HepG2 (cell line): ENCODE measurements around the gene PLA2G4A. TPM values are rescaled to one million over a fixed set of nuclear protein-coding genes. Genes with fewer than 3 reads are reported as not detected.

Source experiments
- ATAC-seq: fragments of 200-7000 bp; cut with Tn5 transposase; 3 replicates; pipeline ENCODE4 v1.9.1; 2020; ENCODE audit warnings: mild to moderate bottlenecking, moderate library complexity
- Bru-seq: library from RNA; stranded (reverse); fragments of 400-500 nt; gene quantifications from one replicate; lab custom pipeline; 2021; lab: Mats Ljungman, UMichigan
- BruChase-seq, 2 experiments: library from RNA; stranded (reverse); fragments of 400-500 nt; gene quantifications; one replicate each; lab custom pipeline; 2021; lab: Mats Ljungman, UMichigan
- BruUV-seq: library from RNA; stranded (reverse); fragments of 400-500 nt; replicated peaks from 2 replicates; lab custom pipeline; 2021; lab: Mats Ljungman, UMichigan
- CTCF ChIA-PET: fragments of 300-600 bp; formaldehyde crosslinking; extraction: SDS; loops from one replicate; lab custom pipeline; 2021; ENCODE audit warnings: low total read pairs, inconsistent platforms, low intra/inter-chr PET ratio; lab: Yijun Ruan, JAX
- POLR2A ChIA-PET: fragments of 350-600 bp; sonication (Branson Sonifier 250); formaldehyde crosslinking; loops from one replicate; lab custom pipeline; 2020; ENCODE audit warnings: antibody characterized with exemption, inconsistent platforms; lab: Yijun Ruan, JAX
- DNase-seq: peaks from one replicate; pipeline ENCODE4 v3.0.0-alpha.2; 2015; ENCODE audit warnings: low spot score
- FAIRE-seq: peaks from 3 replicates; lab custom pipeline; 2011; peaks lifted over from hg19 to GRCh38; lab: Jason Lieb, UNC
- H2AFZ ChIP-seq: one replicate; pipeline ENCODE4 v1.6.1; 2011; ENCODE audit warnings: low read length, inconsistent platforms
- H3K27ac ChIP-seq: fragments of 300-600 bp; 3 replicates; pipeline ENCODE4 v1.8.0; 2011; ENCODE audit warnings: mixed run types, mild to moderate bottlenecking, mixed read lengths, low read length, inconsistent platforms; ENCODE audit not compliant: insufficient read depth; ENCODE audit errors: extremely low read length
- H3K27me3 ChIP-seq, 2 experiments: fragments of 200-600 bp in 1 of 2; 2 replicates in 1 of 2; 3 replicates in 1 of 2; pipeline versions ENCODE4 v1.6.0 to v1.8.0; 2011; ENCODE audit warnings: low read length in 2 of 2, mild to moderate bottlenecking in 2 of 2, moderate library complexity in 2 of 2, inconsistent platforms in 1 of 2; ENCODE audit not compliant: insufficient read depth in 2 of 2, control insufficient read depth in 1 of 2
- H3K36me3 ChIP-seq, 2 experiments: fragments of 200-600 bp in 1 of 2; replicated peaks in 1 of 2; 2 replicates in 1 of 2; 3 replicates in 1 of 2; pipeline versions ENCODE4 v1.5.1 to v1.8.0; 2011; ENCODE audit warnings: low read length in 2 of 2, inconsistent platforms in 1 of 2; ENCODE audit not compliant: insufficient read depth in 2 of 2, control insufficient read depth in 1 of 2
- H3K4me1 ChIP-seq: 2 replicates; pipeline ENCODE4 v1.5.1; 2012; ENCODE audit warnings: low read length, inconsistent platforms; ENCODE audit not compliant: insufficient read depth
- H3K4me2 ChIP-seq: 2 replicates; pipeline ENCODE4 v1.6.0; 2011; ENCODE audit warnings: low read depth, low read length, inconsistent platforms
- H3K4me3 ChIP-seq, 3 experiments: fragments of 200-600 bp in 1 of 3; sonication (generic), shearing (Covaris generic) in 1 of 3; replicated peaks in 1 of 3; 2 replicates each; pipeline ENCODE4 v1.5.1; 2011 to 2016; ENCODE audit warnings: low read length in 3 of 3, inconsistent platforms in 2 of 3, low read depth in 2 of 3, mild to moderate bottlenecking in 2 of 3, control low read depth in 1 of 3, mixed read lengths in 1 of 3; ENCODE audit not compliant: insufficient read depth in 1 of 3
- H3K79me2 ChIP-seq: one replicate; pipeline ENCODE4 v1.6.1; 2011; ENCODE audit warnings: low read length, inconsistent platforms; ENCODE audit not compliant: insufficient read depth
- H3K9ac ChIP-seq: 2 replicates; pipeline ENCODE4 v1.6.0; 2011; ENCODE audit warnings: mild to moderate bottlenecking, low read depth, low read length, inconsistent platforms; ENCODE audit not compliant: insufficient read depth
- H3K9me3 ChIP-seq: 2 replicates; pipeline ENCODE4 v1.5.1; 2012; ENCODE audit warnings: mild to moderate bottlenecking, low read length
- H4K20me1 ChIP-seq: 2 replicates; pipeline ENCODE4 v1.6.0; 2011; ENCODE audit warnings: inconsistent platforms, mild to moderate bottlenecking, low read length, moderate library complexity; ENCODE audit not compliant: insufficient read depth
- FOXA3 ChIP-seq: IDR thresholded peaks from 2 replicates; pipeline ENCODE4 v1.6.1; 2016; ENCODE audit warnings: missing genetic modification reagents, missing compliant biosample characterization
- HOXA5 ChIP-seq: sonication (generic); formaldehyde crosslinking; IDR thresholded peaks from 2 replicates; pipeline ENCODE4 v1.4.0; 2020; ENCODE audit warnings: missing genetic modification reagents
- IRF1 ChIP-seq: sonication (generic); formaldehyde crosslinking; IDR thresholded peaks from 2 replicates; pipeline ENCODE4 v1.4.0; 2020; ENCODE audit warnings: low read depth, mild to moderate bottlenecking, missing genetic modification reagents
- KLF12 ChIP-seq: sonication (generic); formaldehyde crosslinking; IDR thresholded peaks from 2 replicates; pipeline ENCODE4 v1.4.0; 2020; ENCODE audit warnings: missing genetic modification reagents, borderline replicate concordance
- MTF2 ChIP-seq: sonication (generic); formaldehyde crosslinking; IDR thresholded peaks from 2 replicates; pipeline ENCODE4 v1.5.0; 2020; ENCODE audit warnings: missing genetic modification reagents, borderline replicate concordance
- SNRNP70 ChIP-seq: fragments of 200-400 bp; formaldehyde crosslinking; IDR thresholded peaks from 2 replicates; pipeline ENCODE4 v1.6.1; 2017; ENCODE audit warnings: mild to moderate bottlenecking, low read depth, low read length, moderate library complexity
- SYNCRIP ChIP-seq: fragments of 200-400 bp; formaldehyde crosslinking; IDR thresholded peaks from 2 replicates; pipeline ENCODE4 v1.6.1; 2018; ENCODE audit warnings: mild to moderate bottlenecking, low read depth, low read length; ENCODE audit not compliant: insufficient read depth
- THYN1 ChIP-seq: sonication (generic); formaldehyde crosslinking; IDR thresholded peaks from 2 replicates; pipeline ENCODE4 v1.8.1; 2023; ENCODE audit warnings: low read depth, mild to moderate bottlenecking, moderate library complexity, missing genetic modification reagents, borderline replicate concordance
- ZMAT3 ChIP-seq: sonication (generic); formaldehyde crosslinking; conservative IDR thresholded peaks from 2 replicates; pipeline ENCODE4 v1.7.0; 2021; ENCODE audit warnings: missing genetic modification reagents
- ZNF136 ChIP-seq: sonication (generic); formaldehyde crosslinking; IDR thresholded peaks from 2 replicates; pipeline ENCODE4 v1.8.1; 2022; ENCODE audit warnings: low read depth, mild to moderate bottlenecking, moderate library complexity, missing genetic modification reagents
- ZNF24 ChIP-seq: fragments of 450-650 bp; IDR thresholded peaks from 2 replicates; pipeline ENCODE4 v1.6.1; 2017; ENCODE audit warnings: antibody characterized with exemption, mild to moderate bottlenecking
- ZNF326 ChIP-seq: sonication (generic); formaldehyde crosslinking; IDR thresholded peaks from 2 replicates; pipeline ENCODE4 v1.4.0; 2020; ENCODE audit warnings: missing genetic modification reagents, borderline replicate concordance
- ZNF34 ChIP-seq: sonication (generic); formaldehyde crosslinking; IDR thresholded peaks from 2 replicates; pipeline ENCODE4 v1.4.0; 2020; ENCODE audit warnings: mild to moderate bottlenecking, missing genetic modification reagents, borderline replicate concordance
- ZNF354B ChIP-seq: sonication (generic); formaldehyde crosslinking; IDR thresholded peaks from 2 replicates; pipeline ENCODE4 v1.8.0; 2022; ENCODE audit warnings: mild to moderate bottlenecking, missing genetic modification reagents
- ZNF841 ChIP-seq: sonication (generic); formaldehyde crosslinking; IDR thresholded peaks from 2 replicates; pipeline ENCODE4 v1.8.1; 2023; ENCODE audit warnings: missing genetic modification reagents, borderline replicate concordance
- WGBS: methylation state at CpG from one replicate; pipeline ENCODE4 v1.1.6; 2017; ENCODE audit warnings: low lambda C conversion rate; 5-methylcytosine and 5-hydroxymethylcytosine counted together
- in situ Hi-C: cut with HindIII; loops from 2 replicates; pipeline ENCODE4 v1.10.0; 2017; ENCODE audit warnings: low pct_unique_long_range_greater_than_20kb; ENCODE audit not compliant: extremely low pct_ligation_motif_present
- intact Hi-C: fragments of 100-400 bp; cut with micrococcal nuclease; formaldehyde crosslinking; loops from one replicate; pipeline ENCODE4 v1.10.0; 2022; ENCODE audit not compliant: unreplicated experiment
- long read RNA-seq, 2 experiments: library from RNA in 1 of 2; library from polyadenylated mRNA in 1 of 2; stranded (forward) in 1 of 2; unstranded in 1 of 2; transcript quantifications; one replicate each; pipeline ENCODE4 v2.0.0, GENCODE V29; 2019 to 2022
- polyA minus RNA-seq, 3 experiments: library from RNA; depleted of rRNA, polyadenylated mRNA; stranded (reverse); fragments of >200 nt; gene quantifications; 2 replicates each; pipeline ENCODE4 v1.2.3, GENCODE V29; 2011; ENCODE audit warnings: low replicate concordance in 1 of 3
- polyA plus RNA-seq, 8 experiments: library from polyadenylated mRNA; depleted of rRNA in 3 of 8; stranded (reverse) in 7 of 8; unstranded in 1 of 8; fragments of >200 nt; fragmentation: Illumina TruSeq in 4 of 8; extraction: Trizol in 4 of 8; gene quantifications; 2 replicates each; pipeline versions ENCODE4 v1.2.1 to v1.2.3, GENCODE V29; 2011 to 2016; ENCODE audit warnings: low read depth in 4 of 8, missing spikeins in 1 of 8, mixed read lengths in 1 of 8; ENCODE audit not compliant: insufficient read depth in 1 of 8
- total RNA-seq, 5 experiments: library from RNA; depleted of rRNA; stranded (reverse); fragments of >200 nt; fragmentation: Illumina TruSeq; extraction: Trizol; gene quantifications; 2 replicates each; pipeline ENCODE4 v1.2.3, GENCODE V29; 2016; ENCODE audit warnings: low read depth in 1 of 5

PLA2G4A gene
- total RNA-seq (2016; rRNA removed; fragmentation: Illumina TruSeq; extraction: Trizol) (not detected in 2 replicates), polyA plus RNA-seq (2011; rRNA removed) (not detected in 2 replicates), polyA minus RNA-seq (2011; rRNA and poly(A)+ RNA removed; ENCODE audit: low replicate concordance) (28.7 TPM in 1 of 2 replicates, not detected in the other), Bru-seq, nascent RNA (percentile 1 among the genes with signal in this experiment), BruChase-seq, experiment 1, labeled RNA remaining after a 6-hour chase (not detected), BruChase-seq, experiment 2, labeled RNA remaining after a 2-hour chase (percentile 1 among the genes with signal in this experiment)
- not detected in 2 replicates for total RNA-seq (2016; cell fraction: cytosol; rRNA removed; fragmentation: Illumina TruSeq; extraction: Trizol; ENCODE audit: low read depth)
- not detected in 2 replicates for total RNA-seq (2016; cell fraction: insoluble cytoplasmic fraction; rRNA removed; fragmentation: Illumina TruSeq; extraction: Trizol)
- not detected in 2 replicates for total RNA-seq (2016; cell fraction: membrane; rRNA removed; fragmentation: Illumina TruSeq; extraction: Trizol)
- not detected in 2 replicates for total RNA-seq (2016; cell fraction: nucleus; rRNA removed; fragmentation: Illumina TruSeq; extraction: Trizol)
- 0.03 TPM in 1 of 2 replicates, not detected in the other for polyA plus RNA-seq (2011; cell fraction: cytosol; rRNA removed)
- polyA plus RNA-seq (2011; cell fraction: nucleus; rRNA removed), result not detected in 2 replicates
- polyA plus RNA-seq (2012), result not detected in 2 replicates
- not detected in 2 replicates for polyA plus RNA-seq (2016; cell fraction: cytosol; fragmentation: Illumina TruSeq; extraction: Trizol; ENCODE audit: low read depth)
- polyA plus RNA-seq (2016; cell fraction: insoluble cytoplasmic fraction; fragmentation: Illumina TruSeq; extraction: Trizol; ENCODE audit: low read depth), result not detected in 2 replicates
- polyA plus RNA-seq (2016; cell fraction: membrane; fragmentation: Illumina TruSeq; extraction: Trizol; ENCODE audit: low read depth), result not detected in 2 replicates
- not detected in 2 replicates for polyA plus RNA-seq (2016; cell fraction: nucleus; fragmentation: Illumina TruSeq; extraction: Trizol; ENCODE audit: insufficient read depth, low read depth)
- not detected in 2 replicates for polyA minus RNA-seq (2011; cell fraction: cytosol; rRNA and poly(A)+ RNA removed)
- polyA minus RNA-seq (2011; cell fraction: nucleus; rRNA and poly(A)+ RNA removed), result 0.52 TPM in 1 of 2 replicates, not detected in the other
- long read RNA-seq, experiment 1, result 0 reads
- long read RNA-seq, experiment 2, result 0 reads

DNA sequence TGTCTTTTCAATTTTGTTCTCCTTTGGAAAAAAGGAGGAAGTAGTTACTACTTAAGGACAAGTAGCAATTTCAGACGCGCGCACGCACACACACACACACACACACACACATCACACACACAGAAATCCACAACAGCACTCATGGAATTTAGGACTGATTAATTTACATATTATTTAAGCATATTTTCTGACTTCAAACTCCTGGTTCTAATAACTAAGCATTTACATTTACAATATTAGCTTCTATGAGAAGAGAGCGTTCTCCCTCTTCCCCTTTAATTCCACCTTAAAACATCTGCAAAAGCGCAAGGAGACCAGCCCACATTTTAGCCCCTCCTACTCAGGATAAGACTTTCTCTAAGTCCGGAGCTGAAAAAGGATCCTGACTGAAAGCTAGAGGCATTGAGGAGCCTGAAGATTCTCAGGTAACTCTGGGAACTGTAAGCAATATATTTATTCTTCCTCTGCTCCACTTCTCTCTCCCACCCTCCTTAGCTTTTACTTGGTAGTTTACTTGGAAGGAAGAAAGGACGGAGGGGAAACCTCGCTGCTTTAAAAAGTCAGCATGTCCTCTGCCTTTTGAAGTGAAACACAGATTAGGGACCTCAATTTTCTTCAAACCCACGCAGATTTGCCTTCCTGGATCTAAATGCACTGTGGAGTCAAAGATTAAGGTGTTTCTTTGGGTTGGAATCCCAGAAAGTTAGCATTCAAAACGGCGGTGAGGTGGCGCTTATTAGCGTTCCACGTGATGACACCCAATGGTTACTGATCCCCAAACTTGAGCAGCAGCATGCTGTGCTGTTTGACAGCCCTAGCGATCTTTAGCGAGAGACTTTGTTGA is at the start of gene PLA2G4A:
PLA2G4A (plus strand) TSS at position 339 of the 844 bp plus-strand sequence. CDS start 25,406 bp downstream, outside the sequence.
- BruUV-seq, result no TSS peak
- Histone ChIP-seq H3K36me3 (no peaks in the 10 kb centered on the region), H3K4me1 (no peaks in the 10 kb centered on the region), H3K9me3 (no peaks in the 10 kb centered on the region), H4K20me1 (no peaks in the 10 kb centered on the region), H3K27ac (no peak within 1 kb of the TSS), H3K4me2 (no peak within 1 kb of the TSS), H3K9ac (no peak within 1 kb of the TSS), H3K79me2 (no peaks in the 10 kb centered on the region), H2AFZ (peak within 1 kb of the TSS; percentile 11), H3K27me3 (no peaks in the 10 kb centered on the region), H3K4me3 (no peak within 1 kb of the TSS)
- ATAC-seq (no peak), FAIRE-seq (no peak), DNase-seq (no peak)
- TF ChIP-seq ZNF326 (CRISPR knock-in tag) (no peak), FOXA3 (CRISPR knock-in tag) (no peak), ZNF136 (CRISPR knock-in tag) (no peak), HOXA5 (no peak), THYN1 (no peak), ZNF841 (CRISPR knock-in tag) (no peak), MTF2 (CRISPR knock-in tag) (no peak), ZNF24 (no peak), SNRNP70 (no peak), ZNF354B (CRISPR knock-in tag) (no peak), ZMAT3 (no peak), KLF12 (CRISPR knock-in tag) (no peak), IRF1 (CRISPR knock-in tag) (no peak), SYNCRIP (no peak), ZNF34 (CRISPR knock-in tag) (no peak)
- in situ Hi-C loops, result no loop called here
- POLR2A ChIA-PET, result no interaction called here
- WGBS, result 43% methylated on average over 17 of the region's 17 CpGs
- CTCF ChIA-PET, result no interaction called here
- intact Hi-C loops, result no loop called here
